ENCODE results near the gene AGRN. TPM values are rescaled to one million over a fixed set of nuclear protein-coding genes. Genes with fewer than 3 reads are reported as not detected.

The AGRN gene
- total RNA-seq, 1 experiment from 2014 or later = 175 TPM

- Mint-ChIP-seq H3K4me1 (no peaks in the 10 kb centered on the region; a peak in 1 of 4 replicates), H3K4me3 (no peak overlapping the region), H3K36me3 (ENCODE audit: insufficient read depth in 1 of 3, low read depth in 3 of 3) (peaks cover 13 to 55% (median 52%) of the 10 kb centered on the region in 3 experiments), H3K9me3 (no peaks in the 10 kb centered on the region), H3K27me3 (ENCODE audit: low read depth) (no peaks in the 10 kb centered on the region), H3K27ac (peak overlapping the region in 2 of 3 experiments; percentile 85 to 89; a peak in 3 of 7 replicates)
- no peak overlapping the region for H2BK5ac ChIP-seq (ENCODE audit: insufficient read length, low read length)
- no peaks in the 10 kb centered on the region for H3K4me1 ChIP-seq (ENCODE audit: insufficient read depth, low read length)
- H2AFZ ChIP-seq (ENCODE audit: low read length) = no peak overlapping the region
- no peak for DNase-seq
- no peak overlapping the region for H2BK20ac ChIP-seq (ENCODE audit: low read depth, low read length, poor library complexity, severe bottlenecking)
- TF ChIP-seq CTCF (conservative IDR thresholded peaks at IDR 0.05) = no peak
- H3K56ac ChIP-seq (ENCODE audit: insufficient read length, low read depth, low read length) = no peak overlapping the region
- H3K4me2 ChIP-seq (ENCODE audit: insufficient read depth, insufficient read length, low read length) = no peak overlapping the region
- no peak overlapping the region for H2BK12ac ChIP-seq (ENCODE audit: insufficient read length, low read depth, low read length)
- no peak overlapping the region for H3K4ac ChIP-seq (ENCODE audit: low read depth, low read length)
- H3K14ac ChIP-seq (ENCODE audit: insufficient read depth, low read length) = no peak overlapping the region
- no peak overlapping the region for H3T11ph ChIP-seq (ENCODE audit: low read length)
- no peak overlapping the region for H2BK15ac ChIP-seq (ENCODE audit: low read depth, low read length)
- no peak overlapping the region for H3K23ac ChIP-seq (ENCODE audit: insufficient read length, low read depth, low read length)
- H3K9ac ChIP-seq (ENCODE audit: extremely low read depth, insufficient read length, low read length) = no peak overlapping the region
- H4K91ac ChIP-seq (ENCODE audit: insufficient read length, low read depth, low read length) = no peak overlapping the region
- H3K18ac ChIP-seq (ENCODE audit: insufficient read length, low read depth, low read length) = no peak overlapping the region
- no peak overlapping the region for H4K5ac ChIP-seq (ENCODE audit: insufficient read length, low read depth, low read length)
- WGBS (ENCODE audit: extremely low coverage, insufficient read length, low lambda C conversion rate) = no CpG with 5 or more reads among the region's 32 CpGs
- no peak overlapping the region for H2AK5ac ChIP-seq (ENCODE audit: insufficient read length, low read length)
- no peak overlapping the region for H2BK120ac ChIP-seq (ENCODE audit: low read depth, low read length, poor library complexity, severe bottlenecking)
- H3K9me3 ChIP-seq (ENCODE audit: control insufficient read depth, low read depth, low read length) = no peaks in the 10 kb centered on the region
- no peaks in the 10 kb centered on the region; the same call in 1 of the 2 replicates for H3K27me3 ChIP-seq (ENCODE audit: insufficient read depth, low read length)
- no peaks in the 10 kb centered on the region for H4K20me1 ChIP-seq (ENCODE audit: control insufficient read depth, insufficient read depth, insufficient read length)
- H4K8ac ChIP-seq (replicated peaks; ENCODE audit: insufficient read length, low read depth, low read length) = no peak overlapping the region
- no peaks in the 10 kb centered on the region for H3K79me1 ChIP-seq (ENCODE audit: insufficient read depth, low read depth, low read length, poor library complexity, severe bottlenecking)
- H3K27ac ChIP-seq (ENCODE audit: insufficient read length, low read depth, low read length) = no peak overlapping the region
- H3K79me2 ChIP-seq (ENCODE audit: insufficient read depth, low read length) = no peaks in the 10 kb centered on the region; the same call in 1 of the 2 replicates
- no peaks in the 10 kb centered on the region for H3K23me2 ChIP-seq (ENCODE audit: insufficient read length, low read depth, low read length, poor library complexity, severe bottlenecking)
These were observed 30.7 kb downstream of the AGRN start for GRCh38 chr1:1050577-1051052.

Data from H9 (cell line).